GM21528 (cell line): ENCODE measurements around the gene EDEM3.
A peak's percentile ranks its signal among the peaks of the same experiment; 100 is the strongest.
"Not testable (repeated sequence)": the region's sequence is repeated elsewhere in the genome, so short reads cannot be mapped to it uniquely, and the experiment has no call there.

Experiments
- ATAC-seq: cut with Tn5 transposase; IDR thresholded peaks from one replicate; pipeline ENCODE4 v1.9.1; 2021; ENCODE audit warnings: mild to moderate bottlenecking, moderate library complexity; ENCODE audit not compliant: unreplicated experiment, low FRiP score

The EDEM3 gene

DNA sequence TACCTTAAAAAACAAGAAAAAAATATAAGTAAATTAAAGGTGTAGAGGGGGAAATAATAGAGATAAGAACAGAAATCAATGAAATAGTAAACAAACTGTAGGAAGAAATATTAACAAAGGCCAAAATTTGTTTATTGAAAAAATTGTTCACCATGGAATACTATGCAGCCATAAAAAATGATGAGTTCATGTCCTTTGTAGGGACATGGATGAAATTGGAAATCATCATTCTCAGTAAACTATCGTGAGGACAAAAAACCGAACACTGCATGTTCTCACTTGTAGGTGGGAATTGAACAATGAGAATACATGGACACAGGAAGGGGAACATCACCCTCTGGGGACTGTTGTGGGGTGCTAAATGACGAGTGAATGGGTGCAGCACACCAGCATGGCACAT, 75.2 kb downstream of the EDEM3 start:
- ATAC-seq: not testable (repeated sequence)

DNA sequence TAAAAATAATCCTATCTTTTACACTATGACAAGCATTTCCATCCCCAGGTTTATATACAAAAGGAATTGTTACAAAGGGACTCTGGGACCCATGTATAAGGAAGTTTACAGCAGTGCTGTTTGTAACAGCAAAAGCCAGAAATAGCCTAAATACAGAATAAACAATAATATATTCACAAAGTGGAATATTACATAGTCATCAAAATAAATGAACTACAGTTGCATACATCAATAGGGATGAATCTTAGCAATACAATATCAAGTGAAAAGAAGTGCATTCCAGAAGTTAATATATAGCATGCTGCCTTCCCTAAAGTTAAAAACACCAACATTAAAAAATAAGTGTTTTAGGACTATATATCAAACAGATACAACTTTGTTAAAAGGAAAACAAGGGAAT, 77.3 kb downstream of the EDEM3 start:
- ATAC-seq: no peak

DNA sequence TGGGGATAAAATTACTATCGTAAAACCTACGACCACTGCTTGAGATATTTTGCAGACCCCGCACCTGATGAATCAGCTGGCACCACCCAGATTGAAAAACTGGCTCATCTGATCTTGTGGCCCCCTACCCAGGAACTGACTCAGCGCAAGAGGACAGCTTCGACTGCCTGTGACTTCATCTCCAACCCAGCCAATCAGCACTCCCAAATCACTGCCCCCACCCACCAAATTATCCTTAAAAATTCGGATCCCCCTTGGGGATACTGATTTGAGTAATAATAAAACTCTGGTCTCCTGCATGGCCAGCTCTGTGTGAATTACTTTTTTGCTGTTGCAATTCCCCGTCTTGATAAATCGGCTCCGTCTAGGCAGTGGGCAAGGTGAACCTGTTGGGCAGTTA, 81.4 kb downstream of the EDEM3 start:
- ATAC-seq: no peak

DNA sequence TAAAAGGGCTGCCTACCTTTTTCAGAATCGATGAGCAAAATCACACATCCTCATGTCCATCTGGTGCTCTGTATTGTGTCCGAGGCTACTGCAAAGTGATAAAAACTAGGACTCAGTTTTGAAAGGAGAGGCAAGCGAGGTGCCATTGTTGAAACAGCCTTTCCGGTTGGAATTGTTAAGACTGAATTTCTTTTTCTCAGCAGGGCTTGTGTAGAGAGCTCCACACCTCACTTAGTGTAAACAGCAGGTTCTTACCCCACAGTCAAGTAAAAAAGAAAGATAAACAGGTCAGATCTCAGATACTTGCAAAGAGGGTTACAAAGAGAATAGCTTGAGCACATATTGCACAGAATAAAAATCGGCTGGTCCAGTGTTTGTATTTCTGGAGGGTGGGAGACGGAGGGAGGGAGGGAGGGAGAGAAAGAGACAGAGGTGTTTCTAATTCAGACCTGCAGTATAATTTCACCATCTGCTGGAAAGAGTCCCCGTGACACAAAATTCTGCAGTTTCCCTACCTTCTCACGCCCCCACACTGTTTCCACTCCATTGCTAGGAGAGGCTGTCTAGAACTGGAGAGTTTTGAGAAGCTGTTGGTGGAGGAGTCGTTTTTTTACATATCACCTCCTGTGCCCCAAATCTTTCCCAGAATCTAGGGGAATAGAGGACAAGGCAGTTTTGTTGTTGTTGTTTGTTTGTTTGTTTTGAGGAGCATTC, 82.5 kb downstream of the EDEM3 start:
- no peak for ATAC-seq

DNA sequence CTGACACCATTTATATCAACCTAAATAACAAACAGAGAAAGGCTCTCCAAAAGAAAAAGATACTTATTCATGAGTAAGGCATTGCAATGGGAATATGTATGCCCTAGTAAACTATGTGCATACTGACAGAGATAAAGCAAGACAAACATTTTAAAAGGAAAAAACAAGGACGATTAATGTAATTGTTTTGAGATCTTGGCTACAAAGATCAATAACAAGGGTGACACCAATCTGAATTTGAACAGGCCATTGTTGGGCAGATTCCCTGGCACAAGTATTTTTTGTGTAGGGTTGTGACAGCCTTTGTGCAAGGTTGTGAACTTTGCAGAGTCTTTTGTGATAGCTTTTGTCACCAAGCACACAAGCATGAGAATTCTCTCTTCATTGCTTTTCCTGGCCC, 85.3 kb downstream of the EDEM3 start:
- ATAC-seq: no peak

DNA sequence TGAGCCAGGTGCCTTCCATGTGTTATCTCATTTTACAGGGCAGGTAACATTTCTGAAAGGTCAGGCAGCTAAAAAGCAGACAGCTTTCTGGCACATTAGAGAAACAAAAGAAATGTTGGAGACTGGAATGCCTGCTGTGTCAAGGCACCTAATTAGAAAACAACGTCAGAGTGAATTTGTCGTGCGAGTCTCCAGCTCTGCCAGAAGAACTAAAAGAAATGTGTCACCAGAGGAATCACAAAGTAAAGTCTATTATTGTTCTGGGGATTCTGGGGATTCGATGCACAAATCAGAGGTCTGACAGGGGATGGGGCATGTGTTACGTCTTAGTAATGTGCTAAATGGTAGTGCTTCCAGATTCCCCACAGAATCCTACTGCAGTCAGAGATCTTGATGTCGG, 89.3 kb downstream of the EDEM3 start:
- ATAC-seq: no peak

DNA sequence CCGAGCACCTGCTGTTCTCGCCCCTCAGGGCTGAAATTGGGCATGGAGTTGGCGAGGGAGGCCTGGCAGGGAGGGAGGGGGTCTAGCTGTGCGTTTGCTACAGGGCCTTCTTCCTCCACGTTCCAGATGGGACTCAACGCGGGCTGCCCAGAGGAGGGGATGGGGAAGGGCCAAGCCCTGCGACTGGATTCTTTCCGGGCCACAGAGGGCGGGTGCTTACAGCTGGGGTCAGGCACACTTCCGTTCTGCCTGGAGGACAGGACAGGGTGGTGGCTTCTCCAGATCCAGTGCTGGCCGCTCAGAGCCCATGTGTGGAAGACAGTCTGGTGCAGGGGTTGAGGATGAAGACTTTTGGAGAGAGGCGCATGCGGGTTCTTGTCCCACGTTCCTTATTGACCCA, 90.0 kb downstream of the EDEM3 start:
- no peak for ATAC-seq

DNA sequence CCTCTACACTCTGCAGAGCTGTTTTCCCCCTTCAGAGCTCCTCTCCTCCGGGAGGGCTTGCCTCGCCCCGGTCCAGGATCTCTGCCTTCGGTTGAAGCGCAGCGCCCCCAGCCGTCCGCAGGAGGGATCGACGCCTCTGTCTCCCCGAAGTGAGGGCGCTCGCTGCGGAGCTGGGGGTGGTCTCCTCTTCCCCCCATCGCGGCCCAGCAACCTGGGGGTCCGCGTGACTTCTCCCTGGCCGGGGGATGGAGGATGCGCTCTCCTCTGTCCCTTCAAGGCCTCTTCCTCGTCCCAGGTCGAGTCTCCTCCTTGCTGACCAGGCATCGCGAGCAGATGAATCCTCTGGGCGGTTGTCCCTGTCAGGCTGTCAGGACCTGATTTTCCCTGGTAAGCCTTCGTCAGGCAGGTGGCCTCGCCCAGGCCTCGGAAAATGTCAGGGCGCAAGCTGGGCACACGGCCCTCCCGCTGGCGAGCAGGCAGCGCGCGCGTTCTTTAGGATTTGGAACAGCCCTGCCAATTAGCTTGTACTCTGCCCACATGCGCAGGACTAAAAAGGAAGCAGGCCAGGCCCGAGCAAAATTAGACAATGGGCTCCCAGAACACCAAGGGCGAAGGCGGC, 90.5 kb downstream of the EDEM3 start:
- ATAC-seq: no peak

DNA sequence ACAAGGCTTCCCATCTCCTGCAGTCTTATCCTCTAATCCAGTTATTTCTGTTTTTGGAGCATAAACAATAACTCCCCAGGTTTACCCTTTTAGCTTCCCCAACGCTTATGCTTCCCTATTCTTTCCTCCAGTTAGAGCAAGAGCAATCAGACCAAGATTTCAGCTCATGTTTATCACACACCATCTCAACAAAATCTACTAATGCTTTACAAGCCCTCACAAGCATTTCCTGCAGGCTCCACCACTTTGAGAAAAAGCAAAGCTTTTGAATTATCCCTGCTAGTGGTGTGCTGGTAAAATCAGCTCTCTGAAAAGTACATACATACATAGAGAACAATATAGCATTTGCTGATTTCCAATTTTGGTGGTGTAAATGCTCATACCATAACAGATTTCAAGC, 92.9 kb downstream of the EDEM3 start:
- ATAC-seq: no peak

DNA sequence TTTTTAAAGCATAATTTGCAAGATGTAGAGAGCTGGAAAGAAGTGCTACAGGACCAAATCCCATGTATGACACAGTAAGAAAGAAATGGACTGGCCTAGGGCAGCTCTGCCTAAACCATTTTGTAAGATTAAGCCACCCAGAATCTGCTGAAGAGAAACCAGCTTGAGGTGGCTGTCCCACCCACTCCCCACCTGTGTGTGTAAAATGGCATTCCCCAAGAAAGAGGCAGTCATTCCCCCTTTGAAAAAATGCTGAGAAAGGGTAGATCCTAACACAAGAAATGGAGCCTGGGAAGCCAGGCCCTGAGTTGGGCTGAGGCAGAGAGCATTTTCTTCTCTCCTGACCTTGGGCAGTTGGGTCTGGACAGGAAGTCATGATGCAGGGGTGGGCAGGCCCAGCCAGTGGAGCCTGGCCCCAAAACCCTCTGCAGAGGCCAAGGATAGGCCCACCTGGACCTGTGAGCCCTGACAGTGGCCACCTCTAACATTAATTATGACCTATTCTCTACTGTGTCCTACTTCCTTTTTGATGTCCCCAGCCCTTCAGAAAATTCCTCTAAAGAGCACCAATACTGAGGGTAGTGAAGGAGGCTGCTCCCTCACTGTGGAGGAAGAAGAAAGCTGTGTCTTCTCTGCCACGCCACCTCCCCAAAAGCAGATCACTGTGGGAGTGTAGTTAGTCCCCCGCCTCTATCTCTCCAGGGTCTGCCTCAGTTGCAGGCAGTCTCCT, 94.0 kb downstream of the EDEM3 start:
- ATAC-seq: no peak

DNA sequence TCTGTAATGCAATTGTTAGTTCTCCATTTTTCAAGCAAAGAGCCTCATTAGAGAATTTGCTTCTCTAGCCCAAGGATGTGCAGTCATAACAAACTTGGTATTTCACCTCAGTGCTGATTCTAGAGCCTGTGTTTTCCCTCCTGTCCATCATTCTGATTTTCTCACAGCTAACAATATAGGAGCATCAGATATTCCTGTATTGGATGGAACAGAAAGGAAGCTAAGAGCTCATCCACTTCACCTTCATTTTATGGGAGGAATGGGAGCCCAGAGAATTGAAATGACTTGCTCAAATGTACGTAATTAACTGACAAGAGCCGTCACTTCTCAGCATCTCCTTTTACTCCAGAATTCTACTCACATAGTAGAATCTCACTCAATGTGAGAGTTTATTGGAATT, 96.6 kb downstream of the EDEM3 start:
- no peak for ATAC-seq

DNA sequence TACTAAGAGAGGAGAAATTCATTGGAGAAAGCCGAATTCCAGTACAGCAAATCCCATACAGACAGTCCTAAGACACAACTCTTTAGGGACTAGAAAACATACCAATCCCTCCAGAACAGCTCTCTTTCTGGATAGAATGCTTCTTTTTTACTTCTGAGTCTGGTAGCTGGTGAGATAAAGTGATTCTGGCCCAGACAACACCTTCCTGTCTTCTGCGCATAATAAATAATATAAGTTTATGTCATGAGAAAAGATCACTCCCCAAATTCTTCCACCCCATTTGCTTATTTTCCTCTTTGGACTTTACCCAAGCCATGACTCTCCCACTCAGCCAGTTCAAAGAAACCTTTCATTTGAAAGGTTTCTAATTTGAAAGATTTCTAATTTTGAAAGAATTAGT, 98.4 kb downstream of the EDEM3 start:
- no peak for ATAC-seq

DNA sequence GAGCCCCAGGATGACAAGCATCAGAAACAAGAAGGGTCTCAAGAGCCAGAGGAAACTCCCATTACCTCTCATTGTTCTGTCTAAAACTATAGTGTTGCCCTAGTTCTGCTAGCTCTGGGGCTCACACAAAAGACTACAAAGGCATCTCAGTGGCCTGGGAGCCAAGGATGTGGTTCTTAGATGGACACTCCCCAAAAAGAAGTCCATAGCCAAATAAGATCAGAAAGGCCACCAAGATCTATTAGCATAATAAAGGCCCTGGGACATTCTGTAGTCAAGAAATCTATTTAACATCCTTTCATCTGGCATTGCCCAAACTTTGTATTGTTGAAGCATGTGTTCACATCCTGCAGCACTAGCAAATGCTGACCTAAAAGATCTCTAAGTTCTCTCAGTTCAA, 99.5 kb downstream of the EDEM3 start:
- no peak for ATAC-seq

DNA sequence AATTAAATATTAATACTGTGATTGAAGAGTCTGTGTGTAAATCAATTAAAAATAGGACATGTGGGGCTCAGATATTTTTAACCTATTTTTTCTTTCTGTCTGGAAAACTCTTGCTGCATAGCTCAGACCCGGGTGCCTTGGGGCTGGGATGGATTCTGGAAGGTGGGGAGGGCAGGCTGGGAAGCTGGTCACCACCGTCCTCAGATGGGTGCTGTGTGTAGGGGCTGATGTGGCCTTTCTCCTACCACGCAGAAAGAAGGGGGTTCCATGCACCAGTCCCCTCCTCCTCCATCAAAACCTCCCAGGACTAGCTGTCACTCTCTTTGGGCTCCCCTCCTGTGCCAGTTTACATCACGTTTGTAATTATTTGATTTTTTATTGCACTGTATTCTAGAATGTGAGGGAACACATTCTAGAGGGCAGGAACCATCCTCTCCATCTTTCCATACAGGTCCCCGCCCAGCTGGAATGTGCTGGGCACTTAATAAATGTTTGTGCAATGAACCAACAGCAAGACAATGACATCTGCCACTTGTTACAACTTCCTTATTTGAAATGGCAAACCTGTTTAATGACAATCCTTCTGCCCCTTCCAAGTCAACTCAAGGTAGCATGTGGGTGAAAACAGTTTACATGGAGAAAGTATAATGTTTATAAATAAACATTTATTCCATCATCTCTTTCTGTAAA, 104.3 kb downstream of the EDEM3 start:
- no peak for ATAC-seq

DNA sequence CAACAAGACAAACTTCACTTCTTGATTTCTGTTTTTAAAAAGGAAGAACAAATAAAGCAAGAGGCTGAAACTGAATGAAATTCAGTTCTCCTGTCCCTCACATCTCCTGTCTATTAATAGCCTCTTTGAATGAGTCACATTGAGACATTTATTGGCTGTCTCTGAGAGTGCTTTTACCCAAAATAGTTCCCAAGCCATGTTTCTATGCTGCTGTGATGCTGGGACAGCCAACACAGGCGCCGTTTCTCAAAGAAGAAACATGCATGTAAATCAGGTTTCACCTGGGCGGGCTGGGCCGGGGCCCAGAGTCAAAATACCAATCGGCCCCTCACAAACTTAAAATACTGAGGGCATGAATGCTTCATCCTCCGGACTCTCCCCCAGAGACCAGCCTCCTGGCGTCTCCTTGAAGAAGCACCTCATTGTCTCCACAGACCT, 105.2 kb downstream of the EDEM3 start:
- peak; percentile 90 for ATAC-seq

DNA sequence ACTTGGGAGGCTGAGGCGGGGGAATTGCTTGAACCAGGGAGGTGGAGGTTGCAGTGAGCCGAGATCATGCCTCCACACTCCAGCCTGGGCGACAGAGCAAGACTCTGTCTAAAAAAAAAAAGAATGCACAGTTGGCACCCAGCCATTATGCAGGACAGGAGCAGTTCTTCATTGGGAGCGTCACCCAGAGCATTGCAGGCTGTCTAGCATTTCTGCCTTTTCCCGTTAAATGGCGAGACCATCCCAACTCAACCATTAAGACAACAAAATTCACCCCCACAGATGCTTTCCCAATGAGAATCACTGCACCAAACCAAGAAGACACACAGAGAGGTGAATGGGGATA, 105.8 kb downstream of the EDEM3 start:
- ATAC-seq: no peak

DNA sequence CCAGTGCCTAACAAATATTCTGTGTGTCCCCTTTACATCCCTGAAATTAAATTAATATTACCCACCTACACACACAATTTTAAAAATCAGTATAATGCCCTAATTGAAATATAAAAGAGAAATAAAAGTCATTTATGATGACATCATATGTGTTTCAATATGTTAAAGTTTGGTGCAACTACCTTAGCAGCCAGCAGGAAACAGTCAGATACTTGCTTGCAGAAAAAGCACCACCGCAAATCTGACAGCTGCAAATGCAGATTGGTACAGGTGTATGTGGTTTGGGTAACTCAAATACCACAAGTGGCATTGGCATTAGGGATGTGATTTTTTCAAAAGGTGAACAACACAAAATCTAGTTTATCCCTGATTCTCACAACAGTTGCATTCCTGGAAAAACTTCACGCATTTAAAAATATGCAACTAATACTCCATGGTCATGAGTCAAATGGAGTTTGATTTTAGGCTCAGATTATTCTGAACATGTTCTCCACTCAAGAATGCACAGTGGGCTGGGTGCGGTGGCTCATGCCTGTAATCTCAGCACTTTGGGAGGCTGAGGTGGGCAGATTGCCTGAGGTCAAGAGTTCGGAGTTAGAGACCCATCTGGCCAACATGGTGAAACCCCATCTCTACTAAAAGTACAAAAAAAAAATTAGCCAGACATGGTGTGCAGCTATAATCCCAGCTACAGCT, 106.3 kb downstream of the EDEM3 start:
- no peak for ATAC-seq

DNA sequence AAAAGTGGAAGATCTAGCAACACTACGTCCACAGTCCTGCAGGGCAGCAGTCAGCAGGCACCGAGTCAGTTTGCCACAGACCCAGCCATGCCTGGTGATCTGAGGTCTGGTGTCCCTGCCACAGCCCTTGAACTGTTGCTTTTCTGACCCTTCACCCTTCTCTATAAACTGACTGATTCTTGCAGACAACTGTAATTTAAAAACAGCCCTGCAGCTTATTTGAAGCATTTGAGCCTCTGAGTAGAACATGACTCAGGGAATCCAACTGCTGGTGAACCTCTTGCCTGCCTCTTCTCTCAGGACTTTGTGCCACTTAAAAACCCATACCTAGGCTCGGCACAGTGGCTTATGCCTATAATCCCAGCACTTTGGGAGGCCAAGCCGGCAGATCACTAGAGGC, 107.2 kb downstream of the EDEM3 start:
- ATAC-seq: no peak

DNA sequence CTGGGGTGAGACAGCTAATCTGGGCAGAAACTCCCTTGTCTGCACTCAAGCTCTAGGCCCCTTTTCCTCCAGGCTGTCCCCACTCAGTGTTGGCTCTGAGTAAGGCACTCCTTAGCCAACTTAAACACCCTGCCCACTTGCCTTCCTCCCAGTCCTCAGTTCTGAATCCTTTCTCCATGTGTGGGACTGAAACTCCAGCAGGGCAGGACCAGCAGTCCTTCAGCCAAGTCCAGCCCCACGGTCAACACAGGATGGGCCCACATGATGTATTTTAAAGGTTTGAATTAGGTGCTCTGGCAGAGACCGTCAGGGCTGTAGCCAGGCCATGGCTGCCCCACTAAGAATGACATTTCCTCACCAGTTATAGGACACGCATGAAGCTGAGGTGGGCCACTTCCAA, 107.8 kb downstream of the EDEM3 start:
- no peak for ATAC-seq

DNA sequence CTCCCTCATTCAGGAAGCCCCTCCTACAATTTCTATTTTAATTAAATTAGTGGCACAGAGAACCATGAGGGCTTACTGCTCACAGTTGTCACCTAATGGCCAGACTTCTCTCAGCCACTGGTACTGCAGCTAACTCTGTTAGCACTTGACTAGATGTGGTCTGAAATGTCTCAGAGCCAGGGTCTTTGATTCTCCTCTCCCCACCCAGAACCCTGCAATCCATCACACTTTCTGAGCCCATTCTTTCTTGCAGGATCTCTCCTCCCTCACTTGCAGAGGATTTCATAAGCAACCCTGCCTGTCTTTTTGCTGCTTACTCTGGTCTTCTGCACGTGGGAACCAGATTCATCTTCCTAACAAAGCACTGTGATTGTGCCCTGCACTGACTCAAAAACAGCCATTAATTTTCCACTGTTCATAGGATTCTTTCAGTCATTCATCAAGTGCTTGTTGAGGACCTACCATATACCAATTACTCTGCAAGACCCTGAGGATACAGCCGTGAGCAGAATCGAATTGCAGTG, 108.4 kb downstream of the EDEM3 start:
- ATAC-seq: no peak

DNA sequence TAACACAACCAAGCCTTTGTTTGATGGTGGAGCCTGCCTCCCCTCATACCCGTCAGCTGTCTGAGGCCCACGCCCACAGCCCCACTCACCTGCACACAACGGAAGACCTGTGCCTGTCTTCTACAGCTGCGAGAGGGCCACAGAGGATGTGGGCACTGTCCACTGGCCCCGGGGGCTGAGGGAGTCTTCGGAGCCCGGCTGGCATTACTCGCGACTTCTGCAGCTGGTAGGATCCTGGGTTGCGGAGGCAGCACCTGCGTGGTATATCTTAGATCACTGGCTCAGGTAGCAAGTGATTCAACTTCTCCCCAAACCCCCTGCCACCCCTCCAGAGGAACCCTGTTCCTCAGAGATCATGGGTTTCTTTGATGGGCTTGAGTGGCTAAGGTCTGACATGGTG, 109.9 kb downstream of the EDEM3 start:
- no peak for ATAC-seq
